ENCODE measurements around the gene TMEM187. TPM values are rescaled to one million over a fixed set of nuclear protein-coding genes. Genes with fewer than 3 reads are reported as not detected.

The TMEM187 gene
- total and polyA plus RNA-seq, 4 experiments from 2014 or later, result 10.4 to 23.8 (median 13.8) TPM

Small RNA genes within 50 kb of the gene (microRNA-seq; reads per million reads assigned to microRNA genes)
- not detected for gene MIR3202-1 (ENCODE audit: borderline microRNAs expressed, borderline number of aligned reads, borderline replicate concordance)
- not detected for gene MIR3202-2 (ENCODE audit: borderline microRNAs expressed, borderline number of aligned reads, borderline replicate concordance)
- gene MIR718 (ENCODE audit: borderline microRNAs expressed, borderline number of aligned reads, borderline replicate concordance), result not detected

Other genes starting within 250 kb of the TMEM187 start
- gene BCAP31, start 248.4 kb upstream of the TMEM187 start, total RNA-seq, result 100 to 1,000 TPM; 126 to 128 TPM
- 100 to 1,000 TPM; 306 to 510 TPM for gene BCAP31, start 248.4 kb upstream of the TMEM187 start, polyA plus RNA-seq
- gene ABCD1, start 247.9 kb upstream of the TMEM187 start, total RNA-seq, result 1 to 10 TPM; 6.7 to 6.8 TPM
- 1 to 10 TPM; 1.7 to 3.0 TPM for gene ABCD1, start 247.9 kb upstream of the TMEM187 start, polyA plus RNA-seq
- not detected for gene PLXNB3, start 208.5 kb upstream of the TMEM187 start, total RNA-seq
- not detected for gene PLXNB3, start 208.5 kb upstream of the TMEM187 start, polyA plus RNA-seq
- gene SRPK3, start 191.7 kb upstream of the TMEM187 start, total RNA-seq, result not detected
- not detected for gene SRPK3, start 191.7 kb upstream of the TMEM187 start, polyA plus RNA-seq
- 10 to 100 TPM; 39.9 to 45.5 TPM for gene IDH3G, start 178.4 kb upstream of the TMEM187 start, total RNA-seq
- gene IDH3G, start 178.4 kb upstream of the TMEM187 start, polyA plus RNA-seq, result 100 to 1,000 TPM in 1 of 2 donors, 10 to 100 TPM in 1; 69.6 to 106 TPM
- 100 to 1,000 TPM; 216 to 224 TPM for gene SSR4, start 178.1 kb upstream of the TMEM187 start, total RNA-seq
- 100 to 1,000 TPM; 476 to 618 TPM for gene SSR4, start 178.1 kb upstream of the TMEM187 start, polyA plus RNA-seq
- gene PDZD4, start 142.2 kb upstream of the TMEM187 start, total RNA-seq, result 1 to 10 TPM; 4.4 to 5.0 TPM
- gene PDZD4, start 142.2 kb upstream of the TMEM187 start, polyA plus RNA-seq, result 1 to 10 TPM in 1 of 2 donors, under 1 TPM in 1; 0.47 to 2.7 TPM
- gene L1CAM, start 86.6 kb upstream of the TMEM187 start, total RNA-seq, result 1 to 10 TPM; 1.0 to 1.8 TPM
- under 1 TPM; 0.26 to 0.57 TPM for gene L1CAM, start 86.6 kb upstream of the TMEM187 start, polyA plus RNA-seq
- gene AVPR2, start 68.1 kb upstream of the TMEM187 start, total RNA-seq, result not detected
- gene AVPR2, start 68.1 kb upstream of the TMEM187 start, polyA plus RNA-seq, result under 1 TPM in 1 of 2 donors, not detected in 1; 0.15 TPM
- gene ARHGAP4, start 46.5 kb upstream of the TMEM187 start, total RNA-seq, result 100 to 1,000 TPM; 327 to 330 TPM
- gene ARHGAP4, start 46.5 kb upstream of the TMEM187 start, polyA plus RNA-seq, result 100 to 1,000 TPM in 1 of 2 donors, 10 to 100 TPM in 1; 65.4 to 117 TPM
- gene NAA10, start 37.7 kb upstream of the TMEM187 start, total RNA-seq, result 10 to 100 TPM; 88.9 to 94.9 TPM
- gene NAA10, start 37.7 kb upstream of the TMEM187 start, polyA plus RNA-seq, result 10 to 100 TPM; 57.6 to 96.3 TPM
- gene RENBP, start 28.1 kb upstream of the TMEM187 start, total RNA-seq, result 10 to 100 TPM; 17.2 to 21.3 TPM
- gene RENBP, start 28.1 kb upstream of the TMEM187 start, polyA plus RNA-seq, result under 1 TPM in 1 of 2 donors, not detected in 1; 0.65 TPM
- gene HCFC1, start 936 bp upstream of the TMEM187 start, total RNA-seq, result 10 to 100 TPM; 52.6 to 53.4 TPM
- gene HCFC1, start 936 bp upstream of the TMEM187 start, polyA plus RNA-seq, result 10 to 100 TPM in 1 of 2 donors, 1 to 10 TPM in 1; 1.6 to 14.9 TPM
- 10 to 100 TPM; 66.9 to 74.5 TPM for gene IRAK1, start 47.1 kb downstream of the TMEM187 start, total RNA-seq
- gene IRAK1, start 47.1 kb downstream of the TMEM187 start, polyA plus RNA-seq, result 10 to 100 TPM; 38.1 to 64.5 TPM
- 100 to 1,000 TPM; 103 to 108 TPM for gene MECP2, start 125.0 kb downstream of the TMEM187 start, total RNA-seq
- 10 to 100 TPM in 1 of 2 donors, 1 to 10 TPM in 1; 9.5 to 26.5 TPM for gene MECP2, start 125.0 kb downstream of the TMEM187 start, polyA plus RNA-seq
- not detected for gene OPN1LW, start 171.5 kb downstream of the TMEM187 start, total RNA-seq
- gene OPN1LW, start 171.5 kb downstream of the TMEM187 start, polyA plus RNA-seq, result not detected
- not detected for gene OPN1MW, start 209.8 kb downstream of the TMEM187 start, total RNA-seq
- gene OPN1MW, start 209.8 kb downstream of the TMEM187 start, polyA plus RNA-seq, result not detected
- not detected for gene OPN1MW2, start 247.0 kb downstream of the TMEM187 start, total RNA-seq
- gene OPN1MW2, start 247.0 kb downstream of the TMEM187 start, polyA plus RNA-seq, result not detected